Activated CD8-positive, alpha-beta T cell treated with anti-CD3 and anti-CD28 coated beads, Interleukin-2, amount 10 ng/mL, durations not matched to agents 7 days and 5 days (primary cell): ENCODE data around the gene BMPR1B. TPM values are rescaled to one million over a fixed set of nuclear protein-coding genes. Genes with fewer than 3 reads are reported as not detected.
"Not testable (repeated sequence)": the region's sequence is repeated elsewhere in the genome, so short reads cannot be mapped to it uniquely, and the experiment has no call there.

Source experiments
- ATAC-seq: fragments of 150-1000 bp; cut with Tn5 transposase; one replicate; pipeline ENCODE4 v1.10.0; 2021; ENCODE audit warnings: moderate library complexity
- CTCF ChIA-PET: fragments of 350-600 bp; sonication (Branson Sonifier 250); formaldehyde crosslinking; loops from one replicate; lab custom pipeline; 2021; ENCODE audit warnings: antibody characterized with exemption; lab: Charles Lee
- POLR2A ChIA-PET: fragments of 350-600 bp; sonication (Branson Sonifier 250); formaldehyde crosslinking; loops from one replicate; lab custom pipeline; 2021; ENCODE audit warnings: antibody characterized with exemption; lab: Charles Lee
- DNase-seq: peaks from one replicate; pipeline ENCODE4 v3.0.0-alpha.2; 2020
- H3K27ac Mint-ChIP-seq: one replicate; pipeline ENCODE4 v1.8.0; 2021; ENCODE audit warnings: mild to moderate bottlenecking, mixed read lengths
- H3K27me3 Mint-ChIP-seq: one replicate; pipeline ENCODE4 v1.8.0; 2021; ENCODE audit warnings: low read depth, mixed read lengths
- H3K36me3 Mint-ChIP-seq: one replicate; pipeline ENCODE4 v1.8.0; 2021; ENCODE audit warnings: low read depth, mixed read lengths
- H3K4me1 Mint-ChIP-seq: one replicate; pipeline ENCODE4 v1.8.0; 2021; ENCODE audit warnings: low read depth, mixed read lengths
- H3K4me3 Mint-ChIP-seq: one replicate; pipeline ENCODE4 v1.8.0; 2021; ENCODE audit warnings: mild to moderate bottlenecking, mixed read lengths
- H3K9me3 Mint-ChIP-seq: one replicate; pipeline ENCODE4 v1.8.0; 2022; ENCODE audit warnings: mixed read lengths; ENCODE audit not compliant: insufficient read depth
- total RNA-seq, 2 experiments: library from RNA; stranded (reverse); gene quantifications; one replicate each; pipeline ENCODE4 v1.2.3, GENCODE V29; 2021

The BMPR1B gene
- total RNA-seq, 2 experiments from 2014 or later, result not detected

GRCh38 chr4:95170176-95170575 lies 412.4 kb downstream of the BMPR1B start:
- ATAC-seq (no peak), DNase-seq (no peak)
- Mint-ChIP-seq H3K27ac (no peak overlapping the region), H3K9me3 (no peaks in the 10 kb centered on the region), H3K4me3 (no peak overlapping the region), H3K27me3 (no peaks in the 10 kb centered on the region), H3K4me1 (no peaks in the 10 kb centered on the region), H3K36me3 (no peaks in the 10 kb centered on the region)
- ChIA-PET CTCF (interaction anchor here (1.8 to 6.0 kb wide), 3 partner anchors 14 to 1182 kb away, joined by 5 to 35 read pairs (median 6); no protein-coding TSS in a partner anchor), POLR2A (no interaction called here)

GRCh38 chr4:95171377-95171776 lies 413.6 kb downstream of the BMPR1B start:
- H3K27me3 Mint-ChIP-seq, DNase-seq, ATAC-seq, H3K4me1 Mint-ChIP-seq, H3K4me3 Mint-ChIP-seq, H3K36me3 Mint-ChIP-seq, H3K9me3 Mint-ChIP-seq, H3K27ac Mint-ChIP-seq, POLR2A ChIA-PET, CTCF ChIA-PET: not testable (repeated sequence)

- ChIA-PET POLR2A (no interaction called here), CTCF (no interaction called here)
- ATAC-seq (no peak), DNase-seq (no peak)
- H3K36me3 Mint-ChIP-seq, result no peaks in the 10 kb centered on the region
- H3K27ac Mint-ChIP-seq, result no peak overlapping the region
- no peak overlapping the region for H3K4me3 Mint-ChIP-seq
- no peaks in the 10 kb centered on the region for H3K27me3 Mint-ChIP-seq
- no peaks in the 10 kb centered on the region for H3K4me1 Mint-ChIP-seq
- H3K9me3 Mint-ChIP-seq, result no peaks in the 10 kb centered on the region
Measured at GRCh38 chr4:95178938-95179337, 421.2 kb downstream of the BMPR1B start.

- H3K4me1 Mint-ChIP-seq, result no peaks in the 10 kb centered on the region
- no peak overlapping the region for H3K27ac Mint-ChIP-seq
- no peaks in the 10 kb centered on the region for H3K9me3 Mint-ChIP-seq
- ChIA-PET CTCF (no interaction called here), POLR2A (no interaction called here)
- DNase-seq (no peak), ATAC-seq (no peak)
- no peak overlapping the region for H3K4me3 Mint-ChIP-seq
- H3K27me3 Mint-ChIP-seq, result no peaks in the 10 kb centered on the region
- no peaks in the 10 kb centered on the region for H3K36me3 Mint-ChIP-seq
Measured at GRCh38 chr4:95180531-95181242, 422.9 kb downstream of the BMPR1B start.

- ChIA-PET POLR2A (interaction anchor here (0.7 kb wide), 1 partner anchor 64 kb away, joined by 3 read pairs; no protein-coding TSS in a partner anchor), CTCF (no interaction called here)
- no peak for DNase-seq
- no peak overlapping the region for H3K27ac Mint-ChIP-seq
- H3K9me3 Mint-ChIP-seq, result no peaks in the 10 kb centered on the region
- no peaks in the 10 kb centered on the region for H3K4me1 Mint-ChIP-seq
- ATAC-seq, result peak; percentile 63
- H3K27me3 Mint-ChIP-seq, result no peaks in the 10 kb centered on the region
- no peaks in the 10 kb centered on the region for H3K36me3 Mint-ChIP-seq
- no peak overlapping the region for H3K4me3 Mint-ChIP-seq
Measured at GRCh38 chr4:95181243-95181995, 423.7 kb downstream of the BMPR1B start.

GRCh38 chr4:95181996-95182306 lies 424.2 kb downstream of the BMPR1B start:
- no peaks in the 10 kb centered on the region for H3K9me3 Mint-ChIP-seq
- H3K4me1 Mint-ChIP-seq, result no peaks in the 10 kb centered on the region
- no peak overlapping the region for H3K27ac Mint-ChIP-seq
- POLR2A ChIA-PET, result interaction anchor here (0.7 kb wide), 1 partner anchor 64 kb away, joined by 3 read pairs; no protein-coding TSS in a partner anchor
- ATAC-seq, result no peak
- no peaks in the 10 kb centered on the region for H3K27me3 Mint-ChIP-seq
- no peak for DNase-seq
- no peak overlapping the region for H3K4me3 Mint-ChIP-seq
- CTCF ChIA-PET, result no interaction called here
- H3K36me3 Mint-ChIP-seq, result no peaks in the 10 kb centered on the region

- CTCF ChIA-PET, result interaction anchor here (1.9 kb wide), 1 partner anchor 17 kb away, joined by 5 read pairs; no protein-coding TSS in a partner anchor
- H3K9me3 Mint-ChIP-seq, result no peaks in the 10 kb centered on the region
- no peak for ATAC-seq
Measured at GRCh38 chr4:95183656-95184408, 426.1 kb downstream of the BMPR1B start.

GRCh38 chr4:95186666-95187065 lies 428.9 kb downstream of the BMPR1B start:
- Mint-ChIP-seq H3K27ac (no peak overlapping the region), H3K27me3 (no peaks in the 10 kb centered on the region), H3K4me1 (peaks cover 15% of the 10 kb centered on the region), H3K4me3 (no peak overlapping the region), H3K9me3 (no peaks in the 10 kb centered on the region), H3K36me3 (no peaks in the 10 kb centered on the region)
- POLR2A ChIA-PET, result no interaction called here
- DNase-seq (no peak), ATAC-seq (no peak)
- CTCF ChIA-PET, result interaction anchor here (0.8 kb wide), 1 partner anchor 20 kb away, joined by 4 read pairs; no protein-coding TSS in a partner anchor

More at GRCh38 chr4:95183656-95184408, 426.1 kb downstream of the BMPR1B start:
- Mint-ChIP-seq H3K27me3 (no peaks in the 10 kb centered on the region), H3K4me1 (peaks cover 6% of the 10 kb centered on the region), H3K4me3 (no peak overlapping the region), H3K36me3 (no peaks in the 10 kb centered on the region), H3K27ac (no peak overlapping the region)
- no peak for DNase-seq
- POLR2A ChIA-PET, result no interaction called here

- H3K27ac Mint-ChIP-seq, result no peak overlapping the region
- no peaks in the 10 kb centered on the region for H3K36me3 Mint-ChIP-seq
- no peak overlapping the region for H3K4me3 Mint-ChIP-seq
Measured at GRCh38 chr4:95188701-95189370, 431.1 kb downstream of the BMPR1B start.

GRCh38 chr4:95190751-95191436 lies 433.1 kb downstream of the BMPR1B start:
- CTCF ChIA-PET, result no interaction called here
- no peak for DNase-seq

More at GRCh38 chr4:95188701-95189370, 431.1 kb downstream of the BMPR1B start:
- no peak for DNase-seq
- no peaks in the 10 kb centered on the region for H3K27me3 Mint-ChIP-seq
- ChIA-PET CTCF (interaction anchor here (1.2 kb wide), 1 partner anchor 22 kb away, joined by 3 read pairs; no protein-coding TSS in a partner anchor), POLR2A (no interaction called here)
- ATAC-seq, result no peak
- H3K9me3 Mint-ChIP-seq, result no peaks in the 10 kb centered on the region
- H3K4me1 Mint-ChIP-seq, result peaks cover 15% of the 10 kb centered on the region

GRCh38 chr4:95191537-95191936 lies 433.8 kb downstream of the BMPR1B start:
- H3K4me1 Mint-ChIP-seq, result peaks cover 15% of the 10 kb centered on the region
- POLR2A ChIA-PET, result no interaction called here
- no peak for ATAC-seq
- H3K36me3 Mint-ChIP-seq, result no peaks in the 10 kb centered on the region
- H3K4me3 Mint-ChIP-seq, result no peak overlapping the region
- H3K9me3 Mint-ChIP-seq, result no peaks in the 10 kb centered on the region
- DNase-seq, result no peak
- CTCF ChIA-PET, result no interaction called here
- no peak overlapping the region for H3K27ac Mint-ChIP-seq
- H3K27me3 Mint-ChIP-seq, result no peaks in the 10 kb centered on the region

More at GRCh38 chr4:95190751-95191436, 433.1 kb downstream of the BMPR1B start:
- no peak for ATAC-seq
- Mint-ChIP-seq H3K27ac (no peak overlapping the region), H3K4me1 (peaks cover 15% of the 10 kb centered on the region), H3K27me3 (no peaks in the 10 kb centered on the region), H3K36me3 (no peaks in the 10 kb centered on the region), H3K4me3 (no peak overlapping the region), H3K9me3 (no peaks in the 10 kb centered on the region)
- POLR2A ChIA-PET, result no interaction called here
